ENCODE measurements around the gene BSDC1. TPM values are rescaled to one million over a fixed set of nuclear protein-coding genes. Genes with fewer than 3 reads are reported as not detected.

The BSDC1 gene
- total and polyA plus RNA-seq, 2 experiments from 2014 or later: 22.7 to 50.7 TPM

DNA sequence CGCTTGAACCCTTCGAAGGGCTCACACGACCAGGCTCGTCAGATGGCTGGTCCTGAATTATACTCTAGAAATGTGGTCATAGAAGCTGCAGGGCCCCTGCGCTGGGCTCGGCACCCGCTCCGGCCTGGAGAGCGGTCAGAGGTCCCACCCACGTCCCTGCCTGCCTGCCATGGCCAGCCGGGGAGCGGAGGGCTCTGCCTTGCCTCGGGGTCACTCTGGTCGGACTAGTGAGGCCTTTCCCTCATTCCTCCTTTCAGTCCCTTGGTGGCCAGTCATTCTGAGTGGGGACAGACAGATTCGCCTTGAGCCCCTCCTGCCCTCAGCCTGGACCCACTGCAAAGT lies 57.7 kb downstream of the BSDC1 start:
- H3K27me3 ChIP-seq (ENCODE audit: insufficient read depth): peaks cover 7% of the 10 kb centered on the region; the same call in 1 of the 2 replicates
- no peak overlapping the region for H3K27ac ChIP-seq (ENCODE audit: low read depth)
- TF ChIP-seq, protein P1, sequence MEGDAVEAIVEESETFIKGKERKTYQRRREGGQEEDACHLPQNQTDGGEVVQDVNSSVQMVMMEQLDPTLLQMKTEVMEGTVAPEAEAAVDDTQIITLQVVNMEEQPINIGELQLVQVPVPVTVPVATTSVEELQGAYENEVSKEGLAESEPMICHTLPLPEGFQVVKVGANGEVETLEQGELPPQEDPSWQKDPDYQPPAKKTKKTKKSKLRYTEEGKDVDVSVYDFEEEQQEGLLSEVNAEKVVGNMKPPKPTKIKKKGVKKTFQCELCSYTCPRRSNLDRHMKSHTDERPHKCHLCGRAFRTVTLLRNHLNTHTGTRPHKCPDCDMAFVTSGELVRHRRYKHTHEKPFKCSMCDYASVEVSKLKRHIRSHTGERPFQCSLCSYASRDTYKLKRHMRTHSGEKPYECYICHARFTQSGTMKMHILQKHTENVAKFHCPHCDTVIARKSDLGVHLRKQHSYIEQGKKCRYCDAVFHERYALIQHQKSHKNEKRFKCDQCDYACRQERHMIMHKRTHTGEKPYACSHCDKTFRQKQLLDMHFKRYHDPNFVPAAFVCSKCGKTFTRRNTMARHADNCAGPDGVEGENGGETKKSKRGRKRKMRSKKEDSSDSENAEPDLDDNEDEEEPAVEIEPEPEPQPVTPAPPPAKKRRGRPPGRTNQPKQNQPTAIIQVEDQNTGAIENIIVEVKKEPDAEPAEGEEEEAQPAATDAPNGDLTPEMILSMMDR (conservative IDR thresholded peaks at IDR 0.05; ENCODE audit: low read depth in 2 of 2): no peak
- ATAC-seq (peak; percentile 7), DNase-seq (ENCODE audit: low spot score) (no peak)
- peaks cover 5% of the 10 kb centered on the region; the same call in 2 of the 3 replicates for H3K9me3 Mint-ChIP-seq
- H3K79me2 ChIP-seq (replicated peaks; ENCODE audit: insufficient read depth): peaks cover 18% of the 10 kb centered on the region
- no peaks in the 10 kb centered on the region; the same call in none of the 2 replicates for H3K36me3 ChIP-seq (ENCODE audit: insufficient read depth)
- H3K27ac Mint-ChIP-seq: no peak overlapping the region
- peak overlapping the region; percentile 98 for H3K4me2 ChIP-seq
- peaks cover 31% of the 10 kb centered on the region for H4K20me1 ChIP-seq (replicated peaks; ENCODE audit: insufficient read depth)
- H3K4me1 ChIP-seq (ENCODE audit: insufficient read depth): peaks cover 34% of the 10 kb centered on the region
- H3F3A ChIP-seq (replicated peaks; ENCODE audit: low read depth): peaks cover 30% of the 10 kb centered on the region
- no peaks in the 10 kb centered on the region for H3K9me2 ChIP-seq (ENCODE audit: insufficient read depth)
- H2AFZ ChIP-seq: peak overlapping the region; percentile 59; the same call in 1 of the 2 replicates
- H3K36me3 Mint-ChIP-seq (ENCODE audit: low read depth): peaks cover 36% of the 10 kb centered on the region
- H3K27me3 Mint-ChIP-seq (ENCODE audit: insufficient read depth, low read depth, poor library complexity): peaks cover 40% of the 10 kb centered on the region
- peak overlapping the region; percentile 64 for H3K4me3 Mint-ChIP-seq
- peaks cover 45% of the 10 kb centered on the region for H3K4me1 Mint-ChIP-seq
- H3K4me3 ChIP-seq: peak overlapping the region; percentile 95

DNA sequence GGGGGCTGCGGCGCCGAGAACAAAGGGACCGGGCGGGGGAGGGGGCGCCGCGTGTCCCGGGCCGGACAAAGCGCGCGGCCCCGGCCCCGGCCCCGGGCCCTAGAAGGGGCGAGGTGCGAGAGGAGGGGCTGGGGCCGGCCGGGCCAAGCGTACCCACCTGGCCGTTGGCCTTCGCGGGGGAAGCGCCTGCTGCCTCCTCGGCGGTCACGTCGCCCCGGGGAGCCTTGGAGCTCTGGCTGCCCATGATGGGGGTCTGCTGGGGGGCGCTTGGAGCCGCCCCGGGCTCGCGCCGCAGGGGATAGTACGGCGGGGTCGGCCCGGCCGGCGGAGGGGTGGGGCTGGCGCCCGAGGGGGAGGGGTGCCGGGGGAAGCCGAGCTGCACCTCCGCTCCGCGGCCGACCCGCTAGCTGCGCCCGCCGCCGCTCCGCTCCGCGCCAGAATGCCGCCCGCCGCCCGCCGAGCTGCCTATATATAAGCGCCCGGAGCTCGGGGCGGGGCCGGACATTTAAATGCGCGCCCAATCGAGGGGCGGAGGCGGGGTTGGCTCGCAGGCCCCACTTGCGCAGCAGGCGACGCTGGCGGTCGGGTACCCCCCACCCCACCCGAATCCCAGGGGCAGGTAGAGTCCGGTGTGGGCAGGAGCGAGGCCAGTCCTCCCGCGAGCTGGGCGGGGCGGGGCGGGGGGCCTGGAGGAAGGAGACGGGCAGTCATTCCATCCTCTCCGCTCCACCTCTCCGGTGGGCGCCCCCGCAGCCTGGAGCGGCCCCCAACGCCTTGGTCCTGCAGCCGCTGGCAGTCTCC lies 58.3 kb downstream of the BSDC1 start, which contains the start of gene MARCKSL1:
TSS of gene MARCKSL1 (minus strand) at position 444 of the 801 bp plus-strand sequence. CDS start at position 244, 200 bp downstream.
- Mint-ChIP-seq H3K36me3 (ENCODE audit: low read depth) (peaks cover 41% of the 10 kb centered on the region), H3K4me1 (peaks cover 49% of the 10 kb centered on the region), H3K4me3 (peak within 1 kb of the TSS; percentile 96), H3K27ac (peak within 1 kb of the TSS; percentile 98), H3K27me3 (ENCODE audit: insufficient read depth, low read depth, poor library complexity) (peaks cover 42% of the 10 kb centered on the region), H3K9me3 (peaks cover 5% of the 10 kb centered on the region; the same call in 2 of the 3 replicates)
- ATAC-seq (peak; percentile 32), DNase-seq (ENCODE audit: low spot score) (peak; percentile 89)
- H3K79me2 ChIP-seq (replicated peaks; ENCODE audit: insufficient read depth): peaks cover 18% of the 10 kb centered on the region
- peaks cover 34% of the 10 kb centered on the region for H3K4me1 ChIP-seq (ENCODE audit: insufficient read depth)
- no peaks in the 10 kb centered on the region for H3K9me2 ChIP-seq (ENCODE audit: insufficient read depth)
- H3K27ac ChIP-seq (ENCODE audit: low read depth): peak within 1 kb of the TSS; percentile 81
- H4K20me1 ChIP-seq (replicated peaks; ENCODE audit: insufficient read depth): peaks cover 31% of the 10 kb centered on the region
- H2AFZ ChIP-seq: peak within 1 kb of the TSS; percentile 59; the same call in 1 of the 2 replicates
- TF ChIP-seq, protein P2, sequence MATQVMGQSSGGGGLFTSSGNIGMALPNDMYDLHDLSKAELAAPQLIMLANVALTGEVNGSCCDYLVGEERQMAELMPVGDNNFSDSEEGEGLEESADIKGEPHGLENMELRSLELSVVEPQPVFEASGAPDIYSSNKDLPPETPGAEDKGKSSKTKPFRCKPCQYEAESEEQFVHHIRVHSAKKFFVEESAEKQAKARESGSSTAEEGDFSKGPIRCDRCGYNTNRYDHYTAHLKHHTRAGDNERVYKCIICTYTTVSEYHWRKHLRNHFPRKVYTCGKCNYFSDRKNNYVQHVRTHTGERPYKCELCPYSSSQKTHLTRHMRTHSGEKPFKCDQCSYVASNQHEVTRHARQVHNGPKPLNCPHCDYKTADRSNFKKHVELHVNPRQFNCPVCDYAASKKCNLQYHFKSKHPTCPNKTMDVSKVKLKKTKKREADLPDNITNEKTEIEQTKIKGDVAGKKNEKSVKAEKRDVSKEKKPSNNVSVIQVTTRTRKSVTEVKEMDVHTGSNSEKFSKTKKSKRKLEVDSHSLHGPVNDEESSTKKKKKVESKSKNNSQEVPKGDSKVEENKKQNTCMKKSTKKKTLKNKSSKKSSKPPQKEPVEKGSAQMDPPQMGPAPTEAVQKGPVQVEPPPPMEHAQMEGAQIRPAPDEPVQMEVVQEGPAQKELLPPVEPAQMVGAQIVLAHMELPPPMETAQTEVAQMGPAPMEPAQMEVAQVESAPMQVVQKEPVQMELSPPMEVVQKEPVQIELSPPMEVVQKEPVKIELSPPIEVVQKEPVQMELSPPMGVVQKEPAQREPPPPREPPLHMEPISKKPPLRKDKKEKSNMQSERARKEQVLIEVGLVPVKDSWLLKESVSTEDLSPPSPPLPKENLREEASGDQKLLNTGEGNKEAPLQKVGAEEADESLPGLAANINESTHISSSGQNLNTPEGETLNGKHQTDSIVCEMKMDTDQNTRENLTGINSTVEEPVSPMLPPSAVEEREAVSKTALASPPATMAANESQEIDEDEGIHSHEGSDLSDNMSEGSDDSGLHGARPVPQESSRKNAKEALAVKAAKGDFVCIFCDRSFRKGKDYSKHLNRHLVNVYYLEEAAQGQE (IDR thresholded peaks at IDR 0.05; ENCODE audit: unreplicated experiment): no peak
- TF ChIP-seq POLR2AphosphoS5 (IDR thresholded peaks at IDR 0.05; ENCODE audit: low read depth): peak; percentile 96
- peaks cover 7% of the 10 kb centered on the region; the same call in 1 of the 2 replicates for H3K27me3 ChIP-seq (ENCODE audit: insufficient read depth)
- peak within 1 kb of the TSS; percentile 95 for H3K4me3 ChIP-seq
- no peaks in the 10 kb centered on the region; the same call in none of the 2 replicates for H3K36me3 ChIP-seq (ENCODE audit: insufficient read depth)
- H3K4me2 ChIP-seq: peak within 1 kb of the TSS; percentile 98
- peaks cover 32% of the 10 kb centered on the region for H3F3A ChIP-seq (replicated peaks; ENCODE audit: low read depth)

Measured in GM23338 (cell line).